Measurements from ENCODE around the gene MRPL24. TPM values are rescaled to one million over a fixed set of nuclear protein-coding genes. Genes with fewer than 3 reads are reported as not detected.
A peak's percentile ranks its signal among the peaks of the same experiment; 100 is the strongest.

The MRPL24 gene
- total and polyA plus RNA-seq, 9 of the 15 experiments (the other 6 are each of a cell fraction or from before 2014, with no cell fraction given), result 74.3 to 267 (median 113) TPM

- TF ChIP-seq ZNF174 (CRISPR knock-in tag; IDR thresholded peaks at IDR 0.05) (no peak), CEBPZ (IDR thresholded peaks at IDR 0.05; ENCODE audit: borderline replicate concordance, low read depth, low read length) (no peak), ZNF639 (CRISPR knock-in tag; conservative IDR thresholded peaks at IDR 0.05 in 1 of 2, IDR thresholded peaks at IDR 0.05 in 1 of 2) (peak in 1 of 2 experiments; percentile 74; a peak in 2 of 4 replicates), TAL1 (IDR thresholded peaks at IDR 0.05) (no peak), YY1 (IDR thresholded peaks at IDR 0.05; ENCODE audit: borderline replicate concordance in 1 of 3, control insufficient read depth in 1 of 3, extremely low read depth in 1 of 3, insufficient read depth in 3 of 3, insufficient read length in 1 of 3, insufficient replicate concordance in 2 of 3, low read depth in 1 of 3, low read length in 2 of 3) (peak in 1 of 3 experiments; percentile 13), HEY1 (CRISPR knock-in tag; IDR thresholded peaks at IDR 0.05; ENCODE audit: borderline replicate concordance) (no peak), ELF1 (tag; IDR thresholded peaks at IDR 0.05) (peak; percentile 60; the same call in 1 of the 2 replicates), SRSF1 (IDR thresholded peaks at IDR 0.05; ENCODE audit: low read depth, low read length) (no peak), SNIP1 (IDR thresholded peaks at IDR 0.05; ENCODE audit: low read depth) (no peak), E2F5 (CRISPR knock-in tag; IDR thresholded peaks at IDR 0.05) (no peak), PHB2 (IDR thresholded peaks at IDR 0.05; ENCODE audit: low read depth) (no peak), SMAD4 (CRISPR knock-in tag; conservative IDR thresholded peaks at IDR 0.05) (peak; percentile 75), GATAD2A (IDR thresholded peaks at IDR 0.05) (peak; percentile 66; the same call in 1 of the 2 replicates), EWSR1 (IDR thresholded peaks at IDR 0.05; ENCODE audit: borderline replicate concordance, low read depth, partially characterized antibody) (no peak), SOX6 (IDR thresholded peaks at IDR 0.05) (peak; percentile 46; the same call in 1 of the 2 replicates), STAT5B (CRISPR knock-in tag; IDR thresholded peaks at IDR 0.05) (no peak), E4F1 (CRISPR knock-in tag; IDR thresholded peaks at IDR 0.05; ENCODE audit: borderline replicate concordance) (no peak), HDAC2 (IDR thresholded peaks at IDR 0.05) (0 out of 2 replicates have a peak, but pooled peaks have one; percentile 16)
Observed at GRCh38 chr1:156693848-156694689, 46.8 kb downstream of the MRPL24 start (continued).
